GM12878 (cell line): ENCODE results near the gene FAM221B. TPM values are rescaled to one million over a fixed set of nuclear protein-coding genes. Genes with fewer than 3 reads are reported as not detected.

Experiments used
- ATF3 ChIP-seq: IDR thresholded peaks from 2 replicates; pipeline ENCODE4 v1.6.1; 2011; ENCODE audit warnings: low read depth, mild to moderate bottlenecking, low read length, moderate library complexity, borderline replicate concordance; ENCODE audit errors: extremely low read depth
- ATF7 ChIP-seq: fragments of 450-650 bp; IDR thresholded peaks from 2 replicates; pipeline ENCODE4 v1.6.1; 2016; ENCODE audit warnings: low read depth, mild to moderate bottlenecking
- BRCA1 ChIP-seq: IDR thresholded peaks from 2 replicates; pipeline ENCODE4 v1.6.1; 2011; ENCODE audit warnings: low read depth, low read length, improper control_type of control experiment
- CHD1 ChIP-seq: IDR thresholded peaks from 2 replicates; pipeline ENCODE4 v1.6.1; 2012; ENCODE audit warnings: low read depth, low read length, improper control_type of control experiment
- EP300 ChIP-seq, 2 experiments: fragments of 150-350 bp in 1 of 2; IDR thresholded peaks; 2 replicates each; pipeline ENCODE4 v1.6.1; 2011 to 2012; ENCODE audit warnings: low read depth in 2 of 2, low read length in 2 of 2, borderline replicate concordance in 1 of 2, improper control_type of control experiment in 1 of 2, inconsistent platforms in 1 of 2; ENCODE audit not compliant: control insufficient read depth in 1 of 2
- HCFC1 ChIP-seq: fragments of 150-350 bp; IDR thresholded peaks from 2 replicates; pipeline ENCODE4 v1.6.1; 2014; ENCODE audit warnings: low read length
- HDGF ChIP-seq: fragments of 450-650 bp; IDR thresholded peaks from 2 replicates; pipeline ENCODE4 v1.6.1; 2016; ENCODE audit warnings: antibody characterized with exemption
- IRF3 ChIP-seq: fragments of 450-650 bp; IDR thresholded peaks from 2 replicates; pipeline ENCODE4 v1.6.1; 2014; ENCODE audit warnings: mild to moderate bottlenecking
- IRF5 ChIP-seq: fragments of 450-650 bp; IDR thresholded peaks from 2 replicates; pipeline ENCODE4 v1.6.1; 2017; ENCODE audit warnings: borderline replicate concordance
- NFYB ChIP-seq: IDR thresholded peaks from 2 replicates; pipeline ENCODE4 v1.6.1; 2011; ENCODE audit warnings: low read depth, mild to moderate bottlenecking, low read length, improper control_type of control experiment, moderate library complexity; ENCODE audit not compliant: insufficient read depth
- NRF1 ChIP-seq: conservative IDR thresholded peaks from 2 replicates; pipeline ENCODE4 v1.6.1; 2011; ENCODE audit warnings: mild to moderate bottlenecking, low read depth, low read length, improper control_type of control experiment
- REST ChIP-seq: IDR thresholded peaks from 2 replicates; pipeline ENCODE4 v1.6.1; 2012; ENCODE audit warnings: mild to moderate bottlenecking, low read depth, low read length
- USF2 ChIP-seq: IDR thresholded peaks from 2 replicates; pipeline ENCODE4 v1.6.1; 2011; ENCODE audit warnings: low read depth, low read length, improper control_type of control experiment, borderline replicate concordance
- ZBTB11 ChIP-seq: fragments of 450-650 bp; formaldehyde crosslinking; IDR thresholded peaks from 2 replicates; pipeline ENCODE4 v1.5.0; 2022; ENCODE audit warnings: mild to moderate bottlenecking, missing genetic modification characterization
- ZNF274 ChIP-seq: IDR thresholded peaks from one replicate; pipeline ENCODE4 v1.8.0; 2011; ENCODE audit not compliant: insufficient read length, insufficient read depth
- ZSCAN29 ChIP-seq: fragments of 450-650 bp; IDR thresholded peaks from 2 replicates; pipeline ENCODE4 v1.6.1; 2017; ENCODE audit warnings: mild to moderate bottlenecking, moderate library complexity
- polyA plus RNA-seq, 11 experiments: library from polyadenylated mRNA; depleted of rRNA in 4 of 11; unstranded in 6 of 11; stranded (reverse) in 5 of 11; fragments of >200 nt; fragmentation: Nextera tagmentation in 4 of 11; fragmentation: Illumina TruSeq in 1 of 11; extraction: Ambion mirVana in 4 of 11; extraction: Trizol in 1 of 11; gene quantifications; 1 replicate in 1 of 11; 2 replicates in 10 of 11; pipeline versions ENCODE4 v1.2.1 to v1.2.3, GENCODE V29; 2011 to 2016; ENCODE audit warnings: inconsistent platforms in 2 of 11, missing spikeins in 2 of 11, low read depth in 1 of 11
- total RNA-seq, 4 experiments: library from RNA; depleted of rRNA in 3 of 4; stranded (reverse); fragments of >200 nt in 3 of 4; fragmentation: Illumina TruSeq in 1 of 4; extraction: Trizol in 1 of 4; gene quantifications; 2 replicates each; pipeline versions ENCODE4 v1.2.1 to v1.2.3, GENCODE V29; 2013 to 2021

FAM221B gene
- total and polyA plus RNA-seq, 10 of the 15 experiments (the other 5 are each of a cell fraction or from before 2014, with no cell fraction given) = 0.02 to 0.12 (median 0.04) TPM; not detected in 5

- TF ChIP-seq USF2 = peak; percentile 47
- peak; percentile 30; the same call in 1 of the 2 replicates for TF ChIP-seq IRF3
- TF ChIP-seq HCFC1 = peak; percentile 97
- TF ChIP-seq ATF7 = 0 out of 2 replicates have a peak, but pooled peaks have one; percentile 34
- peak in 1 of 2 experiments; percentile 69; a peak in 3 of 4 replicates for TF ChIP-seq EP300 (IDR thresholded peaks at IDR 0.05; ENCODE audit: borderline replicate concordance in 1 of 2, control insufficient read depth in 1 of 2, low read depth in 2 of 2, low read length in 2 of 2)
- TF ChIP-seq ATF3 = no peak
- 0 out of 2 replicates have a peak, but pooled peaks have one; percentile 65 for TF ChIP-seq HDGF
- TF ChIP-seq BRCA1 = no peak
- TF ChIP-seq REST = no peak
- TF ChIP-seq ZBTB11 (CRISPR knock-in tag) = peak; percentile 93
- 0 out of 2 replicates have a peak, but pooled peaks have one; percentile 36 for TF ChIP-seq NFYB
- TF ChIP-seq ZSCAN29 = peak; percentile 57; the same call in 1 of the 2 replicates
- no peak for TF ChIP-seq CHD1
- peak; percentile 55; the same call in 1 of the 2 replicates for TF ChIP-seq IRF5
- TF ChIP-seq ZNF274 = no peak
- peak; percentile 87 for TF ChIP-seq NRF1
- TF ChIP-seq, all 136 proteins: peak for 72
These were observed 16.4 kb downstream of the FAM221B start, which contains the start of gene SPAG8 (continued) for GRCh38 chr9:35812025-35812602.
